GM18520 (cell line): Measurements from ENCODE around the gene CHST11.
"Not testable (repeated sequence)": the region's sequence is repeated elsewhere in the genome, so short reads cannot be mapped to it uniquely, and the experiment has no call there.

ENCODE experiments used
- ATAC-seq: cut with Tn5 transposase; IDR thresholded peaks from one replicate; pipeline ENCODE4 v1.9.1; 2021; ENCODE audit not compliant: unreplicated experiment

CHST11 gene

GRCh38 chr12:104729610-104730446 lies 273.1 kb downstream of the CHST11 start:
- no peak for ATAC-seq

- ATAC-seq, result no peak
Observed at GRCh38 chr12:104730763-104731162, 274.0 kb downstream of the CHST11 start.

- ATAC-seq, result no peak
Observed at GRCh38 chr12:104733717-104734175, 277.0 kb downstream of the CHST11 start.

- no peak for ATAC-seq
Observed at GRCh38 chr12:104734541-104735095, 277.9 kb downstream of the CHST11 start.

GRCh38 chr12:104735801-104736200 lies 279.1 kb downstream of the CHST11 start:
- no peak for ATAC-seq

GRCh38 chr12:104736307-104736706 lies 279.6 kb downstream of the CHST11 start:
- ATAC-seq, result no peak

- no peak for ATAC-seq
Observed at GRCh38 chr12:104737113-104737512, 280.4 kb downstream of the CHST11 start.

GRCh38 chr12:104737791-104738301 lies 281.1 kb downstream of the CHST11 start:
- no peak for ATAC-seq

GRCh38 chr12:104738331-104738730 lies 281.6 kb downstream of the CHST11 start:
- ATAC-seq, result no peak

GRCh38 chr12:104738776-104739642 lies 282.3 kb downstream of the CHST11 start:
- ATAC-seq, result no peak

- ATAC-seq, result peak; percentile 49
Observed at GRCh38 chr12:104740668-104741067, 283.9 kb downstream of the CHST11 start.

- ATAC-seq, result no peak
Observed at GRCh38 chr12:104741077-104741476, 284.3 kb downstream of the CHST11 start.

GRCh38 chr12:104741497-104742367 lies 285.0 kb downstream of the CHST11 start:
- ATAC-seq, result no peak

- ATAC-seq, result no peak
Observed at GRCh38 chr12:104742551-104743201, 285.9 kb downstream of the CHST11 start.

- ATAC-seq, result no peak
Observed at GRCh38 chr12:104743202-104743580, 286.4 kb downstream of the CHST11 start.

GRCh38 chr12:104743753-104744548 lies 287.2 kb downstream of the CHST11 start:
- not testable (repeated sequence) for ATAC-seq

- ATAC-seq, result no peak
Observed at GRCh38 chr12:104746467-104747088, 289.8 kb downstream of the CHST11 start.

- ATAC-seq, result no peak
Observed at GRCh38 chr12:104747330-104747729, 290.6 kb downstream of the CHST11 start.

- ATAC-seq, result no peak
Observed at GRCh38 chr12:104747955-104748354, 291.2 kb downstream of the CHST11 start.
